Measurements from ENCODE around the gene PLCD3.
"Not testable (repeated sequence)": the region's sequence is repeated elsewhere in the genome, so short reads cannot be mapped to it uniquely, and the experiment has no call there.

PLCD3 gene

DNA sequence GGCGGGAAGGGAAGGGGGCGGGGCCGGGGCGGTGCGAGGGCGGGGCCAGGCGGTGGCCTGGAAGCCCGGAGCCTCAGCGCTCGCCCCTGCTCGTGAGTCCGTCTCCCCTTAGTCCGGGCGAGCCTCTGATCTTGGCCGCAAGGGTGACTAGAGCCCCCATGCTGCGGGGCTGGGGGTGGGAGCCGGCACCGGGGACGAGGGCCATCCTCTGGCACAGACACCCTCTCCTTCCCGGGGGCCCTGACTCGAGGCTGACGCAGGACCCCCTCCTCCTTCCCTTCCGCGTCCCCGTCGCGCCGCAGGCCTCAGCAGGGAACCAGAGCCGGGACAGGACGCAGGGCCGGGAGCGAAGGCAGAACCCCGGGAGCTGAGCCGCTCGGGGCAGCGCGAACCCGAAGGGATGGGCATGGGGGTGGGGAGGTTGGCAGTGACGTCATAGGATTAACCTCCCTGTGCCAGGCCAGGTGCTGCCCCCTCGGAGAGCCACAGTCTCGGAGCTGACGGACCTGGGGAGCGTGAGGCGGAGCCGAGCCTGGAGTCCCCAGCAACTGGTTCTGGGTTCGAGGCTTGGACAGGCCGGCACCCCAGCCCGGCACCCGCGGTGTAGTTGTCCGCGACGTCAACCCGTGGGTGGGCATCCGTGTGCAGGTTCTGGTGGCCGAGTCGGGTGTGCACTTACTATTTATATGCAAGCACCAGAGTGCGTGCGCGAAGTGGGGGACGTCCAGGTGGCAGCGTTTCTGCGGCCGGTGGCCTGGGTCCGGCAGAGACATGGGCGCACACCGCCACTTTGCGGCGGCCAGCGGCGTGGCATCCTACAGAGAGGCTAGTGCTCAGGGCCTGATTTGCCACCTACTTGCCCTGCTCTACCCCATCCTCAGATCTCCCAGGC is 503 bp upstream of the PLCD3 start:
- DNase-seq (ENCODE audit: low spot score), result peak; percentile 90

- peak; percentile 22 for DNase-seq (ENCODE audit: low spot score)
Observed at GRCh38 chr17:45131616-45132319, 547 bp downstream of the PLCD3 start.

- DNase-seq (ENCODE audit: low spot score), result no peak
Observed at GRCh38 chr17:45130681-45131615, 1.4 kb downstream of the PLCD3 start.

GRCh38 chr17:45129940-45130680 is 2.2 kb downstream of the PLCD3 start:
- peak; percentile 22 for DNase-seq (ENCODE audit: low spot score)

GRCh38 chr17:45129426-45129939 is 2.8 kb downstream of the PLCD3 start:
- DNase-seq (ENCODE audit: low spot score), result no peak

GRCh38 chr17:45128989-45129388 is 3.3 kb downstream of the PLCD3 start:
- no peak for DNase-seq (ENCODE audit: low spot score)

DNA sequence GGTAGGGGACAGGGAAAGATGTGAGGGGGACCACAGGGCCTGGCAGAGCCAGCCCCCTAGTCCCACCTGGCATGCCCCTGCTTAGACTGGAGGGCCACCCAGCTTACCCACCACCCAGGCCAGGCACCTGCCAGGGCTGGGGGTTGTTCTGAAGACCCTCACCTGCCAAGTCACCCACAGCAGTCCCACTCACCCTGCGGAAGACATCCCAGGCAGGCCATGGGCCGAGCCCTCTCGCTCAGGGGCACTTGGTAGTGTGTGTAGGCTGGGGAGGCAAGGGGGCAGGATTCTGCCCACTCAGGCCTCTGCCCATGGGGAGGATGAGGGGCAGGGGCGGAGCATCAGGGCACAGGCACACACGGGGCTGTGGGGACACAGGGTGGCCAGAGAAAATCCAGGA is 4.0 kb downstream of the PLCD3 start:
- no peak for DNase-seq (ENCODE audit: low spot score)

- no peak for DNase-seq (ENCODE audit: low spot score)
Observed at GRCh38 chr17:45127548-45128300, 4.6 kb downstream of the PLCD3 start.

- DNase-seq (ENCODE audit: low spot score), result no peak
Observed at GRCh38 chr17:45127207-45127547, 5.1 kb downstream of the PLCD3 start.

GRCh38 chr17:45125509-45125908 is 6.8 kb downstream of the PLCD3 start:
- DNase-seq (ENCODE audit: low spot score), result no peak

DNA sequence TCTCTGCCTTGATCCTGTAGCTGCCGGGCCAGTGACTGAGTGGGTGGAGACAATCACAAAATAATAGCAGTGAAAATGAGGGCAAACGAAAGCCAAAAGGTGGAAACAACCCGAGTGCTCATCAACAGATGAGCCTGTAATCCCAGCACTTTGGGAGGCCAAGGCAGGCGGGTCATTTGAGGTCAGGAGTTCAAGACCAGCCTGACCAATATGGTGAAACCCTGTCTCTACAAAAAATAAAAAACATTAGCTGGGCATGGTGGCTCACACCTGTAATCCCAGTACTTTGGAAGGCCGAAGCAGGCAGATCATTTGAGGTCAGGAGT is 7.6 kb downstream of the PLCD3 start:
- not testable (repeated sequence) for DNase-seq (ENCODE audit: low spot score)

GRCh38 chr17:45123930-45124796 is 8.2 kb downstream of the PLCD3 start:
- peak; percentile 89 for DNase-seq (ENCODE audit: low spot score)

- DNase-seq (ENCODE audit: low spot score), result no peak
Observed at GRCh38 chr17:45123076-45123770, 9.1 kb downstream of the PLCD3 start.

- no peak for DNase-seq (ENCODE audit: low spot score)
Observed at GRCh38 chr17:45121055-45121454, 11.3 kb downstream of the PLCD3 start.

GRCh38 chr17:45120558-45120957 is 11.8 kb downstream of the PLCD3 start:
- DNase-seq (ENCODE audit: low spot score), result no peak

GRCh38 chr17:45119964-45120363 is 12.4 kb downstream of the PLCD3 start:
- no peak for DNase-seq (ENCODE audit: low spot score)

- no peak for DNase-seq (ENCODE audit: low spot score)
Observed at GRCh38 chr17:45118691-45119090, 13.6 kb downstream of the PLCD3 start.

- no peak for DNase-seq (ENCODE audit: low spot score)
Observed at GRCh38 chr17:45117848-45118646, 14.3 kb downstream of the PLCD3 start.
